Ovary (tissue), 9 donors: ENCODE data around the gene RASSF8. TPM values are rescaled to one million over a fixed set of nuclear protein-coding genes. Genes with fewer than 3 reads are reported as not detected.

Experiments used
- DNase-seq, 5 donors: peaks; one replicate each; pipeline ENCODE4 v3.0.0-alpha.2; 2019 to 2020
- H3K27ac ChIP-seq, 2 donors: fragments of 200-600 bp; one replicate each; pipeline versions ENCODE4 v1.5.1 to v1.8.0; 2019 to 2022
- H3K27me3 ChIP-seq: fragments of 200-600 bp; one replicate; pipeline ENCODE4 v1.8.0; 2022
- H3K36me3 ChIP-seq: fragments of 200-600 bp; sonication (generic); one replicate; pipeline ENCODE4 v1.5.1; 2019
- H3K4me1 ChIP-seq: one replicate; pipeline ENCODE4 v1.8.1; 2013; ENCODE audit warnings: mild to moderate bottlenecking, moderate library complexity; ENCODE audit not compliant: insufficient read depth
- H3K4me3 ChIP-seq: fragments of 200-600 bp; sonication (generic); one replicate; pipeline ENCODE4 v1.5.1; 2017
- H3K9me3 ChIP-seq, 2 donors: fragments of 200-600 bp in 1 of 2; sonication (generic) in 1 of 2; one replicate each; pipeline versions ENCODE4 v1.5.1 to v1.8.1; 2013 to 2019; ENCODE audit warnings: mild to moderate bottlenecking in 1 of 2, moderate library complexity in 1 of 2
- CTCF ChIP-seq, 3 donors: fragments of 450-650 bp in 2 of 3; fragments of 200-600 bp in 1 of 3; IDR thresholded peaks; one replicate each; pipeline versions ENCODE4 v1.5.1 to v1.8.0; 2016 to 2022; ENCODE audit warnings: antibody characterized with exemption in 3 of 3, mild to moderate bottlenecking in 1 of 3
- EP300 ChIP-seq: sonication (generic); formaldehyde crosslinking; IDR thresholded peaks from one replicate; pipeline ENCODE4 v1.6.1; 2017; ENCODE audit warnings: antibody characterized with exemption
- POLR2A ChIP-seq: fragments of 450-650 bp; IDR thresholded peaks from one replicate; pipeline ENCODE4 v1.6.1; 2017; ENCODE audit warnings: antibody characterized with exemption, mild to moderate bottlenecking, moderate library complexity
- WGBS, 3 donors: extraction: QIAGEN DNeasy Blood & Tissue Kit in 1 of 3; methylation state at CpG; one replicate each; pipeline versions ENCODE4 v1.1.5 to v1.1.7; 2013 to 2017; 5-methylcytosine and 5-hydroxymethylcytosine counted together
- intact Hi-C, 4 donors: fragments of 100-400 bp; cut with DNase I; formaldehyde crosslinking; loops; one replicate each; pipeline versions ENCODE4 v1.11.0 to v1.15.1; 2022 to 2023
- polyA plus RNA-seq, 2 donors: library from polyadenylated mRNA; stranded (reverse); fragments of 200-250 nt in 1 of 2; fragments of 350-450 nt in 1 of 2; fragmentation: Illumina TruSeq in 1 of 2; extraction: RNeasy Lipid Tissue Mini Kit (QIAGEN cat#74804) in 1 of 2; gene quantifications; one replicate each; pipeline ENCODE4 v1.2.3, GENCODE V29; 2013 to 2014
- total RNA-seq, 7 donors: library from RNA; depleted of rRNA in 2 of 7; stranded (reverse); fragments of >200 nt in 2 of 7; fragmentation: NEBNext Ultra II Directional in 3 of 7; extraction: Animal tissue kit (Norgen Biotek cat#: 25700) in 3 of 7; gene quantifications; one replicate each; pipeline versions ENCODE4 v1.1.0 to v1.2.4, GENCODE V29; 2016 to 2023
- donor health status: DM: no; HTN: no; CAD: no; lungs with moderate emphysema.
- donor health status: DM: no; HTN: no; CAD: no.
- donor health status: Bipolar disorder and iron deficiency.
- donor health status: DM: yes; HTN: yes; CAD: no.
- donor health status: DM: no; HTN: no; CAD: no.
- donor health status: DM: yes; HTN: yes; CAD: no.

Gene RASSF8
- total and polyA plus RNA-seq, 9 donors, result 16.5 to 134 (median 82.5) TPM

GRCh38 chr12:26009593-26009992, 51.1 kb downstream of the RASSF8 start:
- no peaks in the 10 kb centered on the region for H3K9me3 ChIP-seq
- intact Hi-C loops, result no loop called here
- H3K4me3 ChIP-seq, result no peak overlapping the region
- H3K27me3 ChIP-seq, result no peaks in the 10 kb centered on the region
- H3K4me1 ChIP-seq, result peaks cover 18% of the 10 kb centered on the region
- TF ChIP-seq POLR2A, result no peak
- TF ChIP-seq EP300, result no peak
- no peak for TF ChIP-seq CTCF (IDR thresholded peaks at IDR 0.05)
- no peak for DNase-seq
- no peaks in the 10 kb centered on the region for H3K36me3 ChIP-seq
- WGBS, 3 donors, result 90 to 100% (median 95%) methylated on average over 1 of the region's 1 CpG
- H3K27ac ChIP-seq, result no peak overlapping the region

GRCh38 chr12:26010293-26010821, 51.9 kb downstream of the RASSF8 start:
- Histone ChIP-seq H3K27me3 (no peaks in the 10 kb centered on the region), H3K36me3 (no peaks in the 10 kb centered on the region), H3K27ac (peak overlapping the region; percentile 13 to 79), H3K4me1 (peaks cover 18% of the 10 kb centered on the region), H3K9me3 (no peaks in the 10 kb centered on the region), H3K4me3 (no peak overlapping the region)
- TF ChIP-seq CTCF (IDR thresholded peaks at IDR 0.05) (no peak), EP300 (no peak), POLR2A (no peak)
- intact Hi-C loops, result loop anchor here in 3 of 4 donors (10.0 kb wide), 1 partner anchor 46 kb away; no protein-coding TSS in a partner anchor
- no peak for DNase-seq
- 70 to 86% (median 77%) methylated on average over 6 of the region's 6 CpGs for WGBS, 3 donors

GRCh38 chr12:26011099-26011498, 52.6 kb downstream of the RASSF8 start:
- intact Hi-C loops, result loop anchor here in 3 of 4 donors (10.0 kb wide), 1 partner anchor 46 kb away; no protein-coding TSS in a partner anchor
- Histone ChIP-seq H3K9me3 (no peaks in the 10 kb centered on the region), H3K27ac (peak overlapping the region; percentile 13 to 79), H3K4me1 (peaks cover 18% of the 10 kb centered on the region), H3K4me3 (no peak overlapping the region), H3K36me3 (no peaks in the 10 kb centered on the region), H3K27me3 (no peaks in the 10 kb centered on the region)
- TF ChIP-seq CTCF (IDR thresholded peaks at IDR 0.05) (no peak), EP300 (peak; percentile 73)
- DNase-seq, result peak in 1 of 5 donors; percentile 45
- 3 to 13% (median 6%) methylated on average over 2 of the region's 2 CpGs for WGBS, 3 donors

- Histone ChIP-seq H3K27me3 (no peaks in the 10 kb centered on the region), H3K4me3 (no peak overlapping the region), H3K9me3 (no peaks in the 10 kb centered on the region), H3K27ac (no peak overlapping the region), H3K4me1 (peaks cover 17% of the 10 kb centered on the region), H3K36me3 (no peaks in the 10 kb centered on the region)
- DNase-seq, result no peak
- WGBS, 3 donors, result 86 to 88% (median 88%) methylated on average over 6 of the region's 6 CpGs
- TF ChIP-seq CTCF (IDR thresholded peaks at IDR 0.05) (no peak), POLR2A (no peak), EP300 (no peak)
- intact Hi-C loops, result loop anchor here in 3 of 4 donors (10.0 kb wide), 1 partner anchor 49 kb away; no protein-coding TSS in a partner anchor
Observed at GRCh38 chr12:26014085-26014484, 55.6 kb downstream of the RASSF8 start.
